A673 (cell line): ENCODE results near the gene KDF1. TPM values are rescaled to one million over a fixed set of nuclear protein-coding genes. Genes with fewer than 3 reads are reported as not detected.

ENCODE experiments used
- BruUV-seq: library from RNA; stranded (reverse); fragments of 400-500 nt; replicated peaks from 2 replicates; lab custom pipeline; 2021; lab: Mats Ljungman, UMichigan
- CTCF ChIA-PET: fragments of 300-600 bp; sonication (Branson Sonifier 250); formaldehyde crosslinking; loops from one replicate; lab custom pipeline; 2022; ENCODE audit warnings: antibody characterized with exemption; lab: Charles Lee
- POLR2A ChIA-PET: fragments of 300-600 bp; sonication (Branson Sonifier 250); formaldehyde crosslinking; loops from one replicate; lab custom pipeline; 2022; ENCODE audit warnings: antibody characterized with exemption; ENCODE audit not compliant: low non-redundant PET; lab: Charles Lee
- DNase-seq: peaks from one replicate; pipeline ENCODE4 v3.0.0-alpha.2; 2015; ENCODE audit warnings: low spot score
- H3K27ac ChIP-seq: fragments of 200-600 bp; sonication (generic); 2 replicates; pipeline ENCODE4 v1.5.1; 2016; ENCODE audit warnings: mixed run types, low read depth, mild to moderate bottlenecking, mixed read lengths, antibody characterized with exemption, low read length; ENCODE audit not compliant: poor library complexity, severe bottlenecking
- H3K27me3 ChIP-seq: fragments of 200-600 bp; sonication (generic); replicated peaks from 2 replicates; pipeline ENCODE4 v1.6.1; 2017; ENCODE audit warnings: mixed run types, low read depth, mild to moderate bottlenecking, mixed read lengths, antibody characterized with exemption, low read length; ENCODE audit not compliant: insufficient read depth, poor library complexity
- H3K36me3 ChIP-seq: fragments of 200-600 bp; sonication (generic); 2 replicates; pipeline ENCODE4 v1.6.1; 2016; ENCODE audit warnings: mixed run types, mild to moderate bottlenecking, mixed read lengths, antibody characterized with exemption, low read length; ENCODE audit not compliant: insufficient read depth, poor library complexity, severe bottlenecking
- H3K4me1 ChIP-seq: fragments of 200-600 bp; sonication (generic); 2 replicates; pipeline ENCODE4 v1.6.1; 2017; ENCODE audit warnings: mixed run types, mild to moderate bottlenecking, mixed read lengths, antibody characterized with exemption, low read length; ENCODE audit not compliant: insufficient read depth, poor library complexity, severe bottlenecking
- H3K4me3 ChIP-seq: fragments of 200-600 bp; sonication (generic); 2 replicates; pipeline ENCODE4 v1.5.1; 2016; ENCODE audit warnings: low read depth, mixed run types, mild to moderate bottlenecking, mixed read lengths, low read length; ENCODE audit not compliant: poor library complexity, severe bottlenecking
- H3K9me3 ChIP-seq: fragments of 200-600 bp; sonication (generic); 2 replicates; pipeline ENCODE4 v1.6.1; 2016; ENCODE audit warnings: mixed run types, low read depth, mild to moderate bottlenecking, mixed read lengths, antibody characterized with exemption, low read length; ENCODE audit not compliant: poor library complexity, severe bottlenecking
- EZH2 ChIP-seq: fragments of 200-600 bp; sonication (generic); IDR thresholded peaks from 2 replicates; pipeline ENCODE4 v1.6.1; 2017; ENCODE audit warnings: borderline replicate concordance, low read depth, mild to moderate bottlenecking, mixed read lengths, antibody characterized with exemption, low read length; ENCODE audit not compliant: poor library complexity, severe bottlenecking
- intact Hi-C: fragments of 100-400 bp; cut with micrococcal nuclease; formaldehyde crosslinking; loops from one replicate; pipeline ENCODE4 v1.10.0; 2022; ENCODE audit not compliant: unreplicated experiment
- total RNA-seq: library from RNA; stranded (reverse); gene quantifications from 2 replicates; pipeline ENCODE4 v1.2.3, GENCODE V29; 2021
- TF ChIP-seq, protein P1 (sequence below): fragments of 300-800, 200-600 bp; sonication (generic); conservative IDR thresholded peaks from 2 replicates; pipeline ENCODE4 v1.5.1; 2017; ENCODE audit warnings: low read depth, mild to moderate bottlenecking, antibody characterized with exemption, low read length, moderate library complexity, mixed read lengths

Gene KDF1
- total RNA-seq, 1 experiment from 2014 or later: not detected

DNA sequence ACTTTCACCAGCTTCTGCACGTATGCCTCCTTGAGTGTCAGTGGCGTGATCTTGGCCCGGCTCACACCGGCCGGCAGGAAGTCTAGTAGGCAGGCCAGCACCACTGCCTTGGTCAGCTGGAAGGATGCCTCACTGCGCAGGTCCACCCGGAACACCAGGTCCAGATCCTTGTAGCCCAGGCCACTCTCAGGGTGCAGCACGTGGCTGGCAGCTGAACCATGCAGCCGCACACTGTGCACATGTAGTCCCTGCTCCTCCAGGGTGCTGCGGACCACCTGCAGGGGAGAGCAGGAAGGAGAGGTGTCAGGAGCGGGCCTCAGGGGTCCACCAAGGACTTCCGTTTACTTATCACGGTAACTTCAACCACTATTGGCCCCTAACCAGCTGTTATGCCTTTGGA, 46.4 kb upstream of the KDF1 start:
- Histone ChIP-seq H3K27me3 (no peaks in the 10 kb centered on the region), H3K9me3 (no peaks in the 10 kb centered on the region), H3K4me1 (peaks cover 22% of the 10 kb centered on the region), H3K27ac (no peak overlapping the region), H3K36me3 (no peaks in the 10 kb centered on the region), H3K4me3 (no peak overlapping the region)
- TF ChIP-seq EZH2: no peak
- TF ChIP-seq, protein P1, sequence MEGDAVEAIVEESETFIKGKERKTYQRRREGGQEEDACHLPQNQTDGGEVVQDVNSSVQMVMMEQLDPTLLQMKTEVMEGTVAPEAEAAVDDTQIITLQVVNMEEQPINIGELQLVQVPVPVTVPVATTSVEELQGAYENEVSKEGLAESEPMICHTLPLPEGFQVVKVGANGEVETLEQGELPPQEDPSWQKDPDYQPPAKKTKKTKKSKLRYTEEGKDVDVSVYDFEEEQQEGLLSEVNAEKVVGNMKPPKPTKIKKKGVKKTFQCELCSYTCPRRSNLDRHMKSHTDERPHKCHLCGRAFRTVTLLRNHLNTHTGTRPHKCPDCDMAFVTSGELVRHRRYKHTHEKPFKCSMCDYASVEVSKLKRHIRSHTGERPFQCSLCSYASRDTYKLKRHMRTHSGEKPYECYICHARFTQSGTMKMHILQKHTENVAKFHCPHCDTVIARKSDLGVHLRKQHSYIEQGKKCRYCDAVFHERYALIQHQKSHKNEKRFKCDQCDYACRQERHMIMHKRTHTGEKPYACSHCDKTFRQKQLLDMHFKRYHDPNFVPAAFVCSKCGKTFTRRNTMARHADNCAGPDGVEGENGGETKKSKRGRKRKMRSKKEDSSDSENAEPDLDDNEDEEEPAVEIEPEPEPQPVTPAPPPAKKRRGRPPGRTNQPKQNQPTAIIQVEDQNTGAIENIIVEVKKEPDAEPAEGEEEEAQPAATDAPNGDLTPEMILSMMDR: no peak
- no TSS peak for BruUV-seq
- DNase-seq: no peak
- POLR2A ChIA-PET: no interaction called here
- CTCF ChIA-PET: no interaction called here
- intact Hi-C loops: no loop called here

DNA sequence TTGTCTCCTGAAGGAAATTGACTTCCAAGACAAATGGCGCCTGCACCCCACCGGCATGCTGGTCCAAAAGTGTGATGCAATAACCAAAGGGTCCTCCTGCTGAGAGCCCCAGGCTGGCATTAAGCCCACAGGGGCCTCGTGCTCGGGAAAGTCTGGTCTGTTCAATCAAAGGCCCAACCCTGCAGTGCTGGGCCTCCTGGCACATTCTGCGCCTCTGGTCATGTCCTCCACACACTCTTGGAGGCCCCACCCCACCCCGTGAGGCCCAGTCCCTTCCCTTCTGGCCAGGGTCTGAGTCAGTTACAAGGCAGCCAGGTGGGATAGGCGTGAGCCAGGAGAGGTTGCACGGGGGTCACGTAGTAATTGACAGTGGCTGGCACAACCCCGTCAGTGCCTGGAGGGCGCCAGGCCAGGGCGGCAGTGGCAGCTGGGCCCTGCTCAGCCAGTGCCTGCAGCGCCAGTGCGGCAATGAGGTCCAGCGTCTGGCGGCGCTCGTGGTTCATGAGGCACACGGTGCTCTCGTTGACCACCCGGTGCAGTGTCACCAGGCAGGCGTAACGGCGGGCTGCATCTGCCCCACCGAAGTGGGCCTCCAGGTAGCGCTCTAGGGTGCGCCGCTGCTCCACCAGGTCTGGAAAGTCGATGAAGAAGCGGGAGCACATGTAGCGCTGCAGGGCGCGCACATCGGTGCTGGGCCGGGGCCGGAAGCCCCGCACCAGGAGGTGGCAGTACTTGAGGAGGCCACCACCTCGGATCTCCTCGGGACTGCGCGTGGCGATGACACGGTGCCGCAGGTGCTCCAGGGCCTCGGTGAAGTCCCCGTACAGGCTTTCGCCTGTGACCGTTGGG, 45.6 kb upstream of the KDF1 start:
- Histone ChIP-seq H3K27ac (no peak overlapping the region), H3K4me3 (no peak overlapping the region), H3K36me3 (no peaks in the 10 kb centered on the region), H3K4me1 (peaks cover 22% of the 10 kb centered on the region), H3K9me3 (no peaks in the 10 kb centered on the region), H3K27me3 (no peaks in the 10 kb centered on the region)
- intact Hi-C loops: no loop called here
- ChIA-PET CTCF (no interaction called here), POLR2A (no interaction called here)
- TF ChIP-seq EZH2: no peak
- TF ChIP-seq, protein P1: no peak
- no TSS peak for BruUV-seq
- DNase-seq: no peak

DNA sequence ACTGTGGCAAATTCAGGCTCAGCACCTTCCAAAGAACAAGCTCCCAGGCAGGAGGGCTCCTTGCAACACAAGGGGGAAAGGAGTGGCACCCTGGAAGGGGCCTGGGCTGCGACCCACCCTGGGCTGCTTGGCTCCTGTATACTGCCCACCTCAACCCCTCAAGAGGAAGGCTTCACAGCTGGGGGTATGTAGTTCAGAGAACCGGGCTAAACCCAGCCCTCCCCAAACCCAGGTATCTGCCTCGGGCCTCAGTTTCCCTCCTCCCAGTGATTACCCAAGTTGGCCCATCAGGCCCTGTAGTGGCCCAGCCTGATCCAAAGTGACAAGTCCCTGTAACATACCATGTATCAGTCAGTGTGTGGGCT, 44.9 kb upstream of the KDF1 start:
- ChIA-PET POLR2A (no interaction called here), CTCF (no interaction called here)
- H3K27me3 ChIP-seq: no peaks in the 10 kb centered on the region
- TF ChIP-seq EZH2: no peak
- TF ChIP-seq, protein P1: no peak
- H3K36me3 ChIP-seq: no peaks in the 10 kb centered on the region
- intact Hi-C loops: no loop called here
- DNase-seq: no peak
- H3K4me1 ChIP-seq: peaks cover 18% of the 10 kb centered on the region
- BruUV-seq: no TSS peak
- H3K27ac ChIP-seq: no peak overlapping the region
- no peak overlapping the region for H3K4me3 ChIP-seq
- H3K9me3 ChIP-seq: no peaks in the 10 kb centered on the region
